NCI-H2029 treated with DMSO at 0.1 percent for 48 hours (cell line): Measurements from ENCODE around the gene XPO4.
"Not testable (repeated sequence)": the region's sequence is repeated elsewhere in the genome, so short reads cannot be mapped to it uniquely, and the experiment has no call there.

Experiments
- DNase-seq: peaks from one replicate; lab custom pipeline; 2025; lab: John Stamatoyannopoulos, UW

Gene XPO4

DNA sequence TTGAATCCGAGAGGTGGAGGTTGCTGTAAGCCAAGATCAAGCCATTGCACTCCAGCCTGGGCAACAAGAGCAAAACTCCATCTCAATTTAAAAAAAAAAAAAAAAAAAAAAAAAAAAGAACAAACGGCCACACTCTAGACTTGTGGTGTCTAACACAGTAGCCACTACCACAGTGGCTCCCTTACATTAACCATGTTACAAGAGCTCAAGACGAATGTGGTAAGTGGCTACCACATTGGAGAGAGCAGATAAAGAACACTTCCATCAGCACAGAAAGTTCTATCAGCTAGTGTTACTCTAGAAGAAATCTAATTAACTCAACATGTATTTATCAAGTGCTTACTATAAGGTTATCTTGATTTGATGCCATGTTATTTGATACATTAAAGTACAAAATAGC lies 11.5 kb downstream of the XPO4 start:
- DNase-seq, result no peak

DNA sequence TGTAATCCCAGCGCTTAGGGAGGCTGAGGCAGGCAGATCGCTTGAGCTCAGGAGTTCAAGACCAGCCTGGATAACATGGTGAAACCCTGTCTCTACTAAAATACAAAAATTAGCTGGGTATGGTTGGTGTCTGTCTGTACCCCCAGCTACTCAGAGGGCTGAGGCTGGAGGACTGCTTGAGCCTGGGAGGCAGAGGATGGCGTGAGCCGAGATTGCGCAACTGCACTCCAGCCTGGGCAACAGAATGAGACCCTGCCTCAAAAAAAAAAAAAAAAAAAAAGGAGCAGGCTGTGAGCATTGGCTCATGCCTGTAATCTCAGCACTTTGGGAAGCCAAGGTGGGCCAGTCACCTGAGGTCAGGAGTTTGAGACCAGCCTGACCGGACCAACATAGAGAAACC lies 12.0 kb downstream of the XPO4 start:
- not testable (repeated sequence) for DNase-seq

DNA sequence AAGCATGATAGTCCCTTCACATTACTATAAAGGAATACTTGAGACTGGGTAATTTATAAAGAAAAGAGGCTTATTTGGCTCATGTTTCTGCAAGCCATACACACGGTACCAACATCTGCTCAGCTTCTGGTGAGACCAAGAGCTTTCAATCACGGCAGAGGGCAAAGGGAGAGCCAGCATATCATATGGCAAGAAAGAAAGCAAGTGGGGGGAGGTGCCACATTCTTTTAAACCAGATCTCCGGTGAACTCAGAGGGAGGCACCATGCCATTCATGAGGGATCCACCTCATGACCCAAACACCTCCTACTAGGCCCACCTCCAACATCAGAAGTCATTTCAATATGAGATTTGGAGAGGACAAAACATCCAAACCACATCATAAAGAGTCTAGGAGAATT lies 20.3 kb downstream of the XPO4 start:
- no peak for DNase-seq

DNA sequence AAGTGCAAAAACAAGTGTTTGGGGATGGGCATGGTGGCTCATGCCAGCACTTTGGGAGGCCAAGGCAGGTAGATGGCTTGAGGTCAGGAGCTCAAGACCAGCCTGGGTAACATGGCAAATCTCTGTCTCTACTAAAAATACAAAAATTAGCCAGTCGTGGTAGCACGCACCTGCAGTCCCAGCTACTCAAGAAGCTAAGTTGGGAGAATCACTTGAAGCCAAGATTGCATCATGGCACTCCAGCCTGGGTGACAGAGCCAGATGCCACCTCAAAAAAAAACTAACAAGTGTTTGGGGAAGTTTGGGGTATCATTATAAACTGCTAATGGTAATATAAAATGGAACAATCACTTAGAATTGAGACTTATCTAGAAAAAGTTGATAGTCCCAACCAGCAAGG lies 24.6 kb downstream of the XPO4 start:
- no peak for DNase-seq

DNA sequence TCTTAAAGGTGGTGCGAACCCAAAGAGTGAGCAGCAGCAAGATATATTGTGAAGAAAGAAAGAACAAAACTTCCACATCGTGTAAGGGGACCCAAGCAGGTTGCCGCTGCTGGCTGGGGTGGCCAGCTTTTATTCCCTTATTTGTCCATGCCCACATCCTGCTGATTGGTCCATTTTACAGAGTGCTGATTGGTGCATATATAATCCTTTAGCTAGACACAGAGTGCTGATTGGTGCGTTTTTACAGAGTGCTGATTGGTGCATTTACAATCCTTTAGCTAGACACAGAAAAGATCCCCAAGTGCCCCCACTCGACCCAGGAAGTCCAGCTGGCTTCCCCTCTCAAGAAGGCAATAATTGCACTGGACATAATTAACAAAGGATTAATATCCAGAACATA lies 25.7 kb downstream of the XPO4 start:
- not testable (repeated sequence) for DNase-seq

DNA sequence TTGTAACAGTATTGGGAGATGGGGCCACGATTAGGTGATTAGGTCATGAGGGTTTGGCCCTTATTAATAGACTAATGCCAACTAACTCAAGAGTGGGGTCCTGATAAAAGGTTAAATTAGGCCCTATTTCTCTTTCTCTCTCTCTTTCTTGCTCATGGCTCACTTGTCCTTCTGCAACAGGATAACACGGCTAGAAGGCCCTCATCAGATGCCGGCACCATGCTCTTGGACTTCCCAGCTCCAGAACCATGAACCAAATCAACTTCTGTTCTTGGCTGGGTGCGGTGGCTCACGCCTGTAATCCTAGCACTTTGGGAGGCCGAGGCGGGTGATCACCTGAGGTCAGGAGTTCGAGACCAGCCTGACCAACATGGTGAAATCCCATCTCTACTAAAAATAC lies 28.1 kb downstream of the XPO4 start:
- not testable (repeated sequence) for DNase-seq

DNA sequence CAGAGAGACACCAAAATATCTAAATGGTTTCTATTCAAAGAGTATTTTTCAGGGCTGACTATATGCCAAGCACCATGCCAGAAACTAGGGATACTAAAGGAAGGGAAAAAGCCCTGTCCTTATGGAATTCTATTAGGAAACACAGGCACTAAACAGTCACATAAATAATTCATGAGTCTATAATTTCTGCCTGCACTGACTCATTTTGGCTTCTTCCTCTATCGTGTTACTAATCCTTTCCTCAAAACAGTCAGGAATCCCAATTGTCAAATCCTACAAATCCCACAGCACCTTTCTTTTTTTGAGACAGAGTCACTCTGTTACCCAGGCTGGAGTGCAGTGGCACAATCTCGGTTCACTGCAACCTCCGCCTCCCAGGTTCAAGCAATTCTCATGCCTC lies 29.2 kb downstream of the XPO4 start:
- no peak for DNase-seq

DNA sequence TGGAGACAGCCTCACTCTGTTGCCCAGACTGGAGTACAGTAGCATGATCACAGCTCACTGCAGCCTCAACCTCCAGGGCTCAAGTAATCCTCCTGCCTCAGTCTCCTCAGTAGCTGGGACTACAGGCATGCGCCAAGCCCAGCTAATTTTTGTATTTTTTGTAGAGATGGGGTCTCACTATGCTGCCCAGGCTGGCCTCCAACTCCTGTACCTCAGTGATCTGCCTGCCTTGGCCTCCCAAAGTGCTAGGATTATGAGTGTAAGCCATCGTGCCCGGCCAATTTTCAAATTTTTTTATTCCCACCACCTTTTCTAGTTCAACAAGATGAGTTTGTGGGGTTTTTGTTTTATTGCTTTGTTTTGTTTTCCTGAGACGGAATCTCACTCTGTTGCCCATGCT lies 31.7 kb downstream of the XPO4 start:
- no peak for DNase-seq

DNA sequence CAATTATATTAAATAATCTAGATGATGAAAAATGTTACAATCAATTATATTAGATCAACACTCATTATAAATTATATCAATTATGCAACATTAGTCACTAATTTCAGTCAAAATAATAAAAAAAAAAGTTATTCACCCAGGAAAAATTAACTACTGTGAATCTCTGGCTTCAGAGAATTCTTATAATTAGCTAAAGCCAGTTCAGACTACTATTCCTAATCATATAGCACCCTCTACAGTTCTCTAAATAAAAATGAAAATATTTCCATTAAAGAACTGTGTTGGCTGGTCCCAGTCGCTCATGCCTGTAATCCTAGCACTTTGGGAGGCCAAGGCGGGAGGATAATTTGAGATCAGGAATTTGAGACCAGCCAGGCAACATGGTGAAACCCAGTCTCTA lies 33.0 kb downstream of the XPO4 start:
- DNase-seq, result no peak

DNA sequence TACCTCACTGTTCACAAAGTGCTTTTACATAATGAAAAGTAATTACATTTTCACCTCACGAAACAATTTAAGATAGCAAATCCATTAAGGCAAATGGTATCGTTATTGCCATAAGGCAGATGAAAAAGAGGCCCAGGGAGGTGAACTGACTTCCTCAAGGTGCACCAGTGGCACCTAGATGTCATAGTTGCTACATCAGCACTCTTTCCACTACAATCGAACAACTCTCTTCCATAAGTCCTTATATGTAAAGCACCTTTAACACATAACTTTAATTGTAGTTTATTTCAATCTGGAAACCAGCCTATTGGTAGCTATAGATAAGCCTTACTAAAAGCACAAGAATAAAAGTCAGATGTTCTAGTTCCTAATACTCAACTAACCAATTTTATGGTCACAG lies 35.1 kb downstream of the XPO4 start:
- DNase-seq, result no peak

DNA sequence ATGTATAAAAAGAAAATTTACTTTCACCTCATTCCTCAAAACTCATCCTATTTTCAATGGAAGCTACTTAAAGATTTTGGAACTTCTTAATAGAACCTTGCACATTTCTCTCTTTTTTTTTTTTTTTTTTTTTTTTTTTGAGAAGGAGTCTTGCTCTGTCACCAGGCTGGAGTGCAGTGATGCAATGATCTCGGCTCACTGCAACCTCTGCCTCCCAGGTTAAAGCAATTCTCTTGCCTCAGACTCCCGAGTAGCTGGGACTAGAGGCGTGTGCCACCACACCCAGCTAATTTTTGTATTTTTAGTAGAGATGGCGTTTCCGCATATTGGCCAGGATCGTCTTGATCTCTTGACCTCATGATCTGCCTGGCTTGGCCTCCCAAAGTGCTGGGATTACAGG lies 40.9 kb downstream of the XPO4 start:
- DNase-seq, result not testable (repeated sequence)

DNA sequence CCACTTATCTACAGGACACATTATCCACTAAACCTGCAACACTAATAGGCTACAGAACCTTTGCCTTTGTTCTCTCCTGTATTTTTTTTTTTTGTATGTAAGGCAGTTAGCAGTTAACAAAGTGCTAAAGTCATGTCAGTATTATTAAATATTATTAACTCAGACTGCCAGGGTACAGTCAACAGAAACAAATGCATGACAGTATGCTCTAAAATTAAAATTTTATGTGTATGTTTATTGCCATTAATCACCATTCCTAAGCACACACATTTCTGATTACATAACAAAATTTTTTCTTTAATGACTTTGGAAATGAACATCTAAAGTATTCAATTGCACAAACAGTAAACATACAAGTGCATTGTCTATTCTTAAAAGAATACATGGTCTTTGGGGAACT lies 41.7 kb downstream of the XPO4 start:
- DNase-seq, result no peak

DNA sequence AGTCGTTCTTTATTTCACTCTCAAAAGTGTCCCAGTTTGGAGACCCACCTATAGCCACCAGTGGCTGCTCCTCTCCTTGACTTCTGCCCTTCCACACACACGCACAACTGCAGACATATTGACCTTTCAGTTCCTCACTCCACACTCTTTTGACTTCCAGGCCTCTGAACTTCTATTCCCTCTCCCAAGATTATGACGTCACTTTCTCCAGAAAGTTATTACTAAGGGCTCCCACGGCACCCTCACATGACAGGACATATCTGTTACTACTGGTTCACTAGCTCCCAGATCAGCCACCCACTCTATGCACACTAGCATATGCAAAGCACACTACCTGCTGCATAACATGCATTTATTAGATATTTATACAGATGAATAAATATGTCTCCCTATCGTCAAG lies 45.9 kb downstream of the XPO4 start:
- DNase-seq, result no peak

DNA sequence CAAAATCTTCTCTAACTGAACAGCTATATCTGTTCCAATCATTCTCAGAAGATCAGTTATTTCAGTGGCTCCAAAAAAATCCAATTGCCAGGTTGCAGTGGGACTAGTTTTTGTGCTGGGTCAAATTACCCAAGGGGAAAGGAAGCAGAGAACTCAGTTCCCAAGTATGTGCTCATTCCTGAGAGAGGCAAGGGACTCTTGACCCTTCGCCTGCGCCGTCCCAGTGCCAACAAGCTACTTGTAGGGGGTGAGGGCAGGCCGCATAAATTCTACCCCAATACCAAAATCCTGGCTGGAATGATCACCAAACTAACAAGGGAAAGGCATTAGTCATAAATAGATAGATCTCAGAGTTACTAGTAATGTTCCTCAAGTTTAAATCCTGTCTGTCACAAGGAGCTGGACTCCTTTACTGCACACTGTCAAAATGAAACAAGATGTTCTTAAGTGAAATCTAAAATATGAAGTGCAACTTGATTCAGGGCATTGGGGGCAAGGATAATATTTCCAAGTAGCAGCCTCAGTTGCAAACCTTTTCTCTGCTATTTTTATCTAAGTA lies 50.6 kb downstream of the XPO4 start:
- DNase-seq, result no peak

DNA sequence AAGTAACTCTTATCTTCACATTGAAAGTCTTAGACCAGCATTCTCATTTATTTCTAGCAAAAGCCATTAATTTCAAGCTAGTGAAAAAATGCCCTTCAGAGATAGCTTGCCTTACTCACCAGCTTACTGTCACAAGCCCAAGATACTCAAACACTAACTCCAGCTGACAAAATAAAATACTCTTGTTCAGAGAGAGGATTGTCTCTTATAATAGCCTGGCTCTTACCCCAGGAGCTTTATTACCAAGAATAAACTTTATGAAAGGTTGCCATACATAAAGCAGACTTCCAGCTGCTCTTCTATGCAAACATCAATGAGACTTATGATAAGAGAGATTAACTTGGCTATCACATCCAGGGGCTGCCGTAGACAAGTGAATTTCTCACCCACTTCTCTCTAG lies 53.6 kb downstream of the XPO4 start:
- no peak for DNase-seq

DNA sequence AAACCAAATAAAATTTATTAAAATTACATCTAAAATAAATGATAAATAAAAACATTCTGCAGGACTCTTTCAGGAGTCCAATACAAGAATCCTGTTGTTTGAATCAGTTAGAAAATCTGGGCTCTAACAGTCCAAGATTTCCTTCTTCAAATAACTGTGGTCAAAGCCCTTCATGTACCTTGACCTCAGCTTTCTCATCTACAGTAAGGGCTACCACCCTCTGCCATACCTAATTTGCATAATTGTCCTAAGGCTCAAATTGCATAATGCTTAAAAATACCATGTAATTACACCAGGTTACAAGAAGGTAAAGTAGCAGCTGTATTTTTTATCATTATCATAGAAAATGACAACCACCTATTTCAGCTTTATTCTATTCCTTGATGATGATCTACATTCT lies 54.3 kb downstream of the XPO4 start:
- DNase-seq, result no peak

DNA sequence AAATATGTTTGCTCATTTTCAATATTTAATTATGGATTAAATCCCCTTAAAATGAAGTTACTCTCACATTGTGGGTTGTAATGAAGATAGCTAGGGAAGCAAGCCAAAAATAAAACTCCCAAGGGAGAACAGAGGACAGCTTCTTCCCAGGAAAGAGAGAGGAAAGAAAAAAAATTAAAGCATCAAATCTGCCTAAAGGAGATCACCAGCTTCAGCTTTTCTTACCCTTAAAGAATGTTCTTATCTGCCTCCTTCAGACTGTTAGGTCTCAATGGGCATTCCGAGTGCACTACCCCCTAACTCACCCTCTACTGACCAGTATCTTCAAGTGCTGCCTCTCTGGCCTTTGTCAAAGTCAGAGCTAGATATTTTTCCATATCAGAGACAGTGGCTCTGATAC lies 55.2 kb downstream of the XPO4 start:
- DNase-seq, result no peak

DNA sequence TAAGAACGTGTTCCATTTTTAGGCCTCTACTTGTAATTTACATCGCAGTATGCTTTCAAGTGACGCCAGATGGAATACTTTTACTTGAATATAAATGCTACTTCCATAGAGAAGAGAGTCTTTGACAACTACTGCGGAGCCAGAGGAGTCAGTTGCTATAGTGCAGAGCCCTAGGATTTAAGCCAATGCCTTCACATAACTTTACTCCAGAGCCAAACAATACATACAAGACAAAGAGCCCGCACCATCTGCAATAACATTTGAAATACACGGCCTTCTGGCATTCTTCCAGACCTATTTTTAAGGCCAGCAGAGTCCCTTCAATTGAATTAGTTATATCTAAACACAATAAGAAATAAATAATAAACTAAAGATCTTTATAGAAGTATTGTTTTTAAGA lies 59.4 kb downstream of the XPO4 start:
- DNase-seq, result no peak

DNA sequence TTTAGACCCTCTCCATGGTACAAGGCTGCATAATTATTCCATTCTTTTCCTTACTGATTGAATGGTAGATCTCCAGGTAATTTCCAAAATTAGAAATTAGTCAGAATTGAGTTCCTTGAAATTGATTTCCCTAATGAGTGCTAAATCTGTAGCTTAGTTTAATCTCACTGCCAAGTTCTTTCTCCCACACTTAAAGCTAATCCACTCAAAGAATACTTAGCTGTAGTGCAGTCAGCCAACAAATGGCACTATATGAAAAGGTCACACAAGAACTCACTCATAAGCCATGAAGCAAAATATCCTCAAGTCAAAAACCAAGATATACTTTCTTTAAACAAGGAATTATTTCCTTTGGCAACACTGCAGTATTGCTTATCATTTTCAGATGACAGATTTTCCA lies 62.0 kb downstream of the XPO4 start:
- DNase-seq, result no peak

DNA sequence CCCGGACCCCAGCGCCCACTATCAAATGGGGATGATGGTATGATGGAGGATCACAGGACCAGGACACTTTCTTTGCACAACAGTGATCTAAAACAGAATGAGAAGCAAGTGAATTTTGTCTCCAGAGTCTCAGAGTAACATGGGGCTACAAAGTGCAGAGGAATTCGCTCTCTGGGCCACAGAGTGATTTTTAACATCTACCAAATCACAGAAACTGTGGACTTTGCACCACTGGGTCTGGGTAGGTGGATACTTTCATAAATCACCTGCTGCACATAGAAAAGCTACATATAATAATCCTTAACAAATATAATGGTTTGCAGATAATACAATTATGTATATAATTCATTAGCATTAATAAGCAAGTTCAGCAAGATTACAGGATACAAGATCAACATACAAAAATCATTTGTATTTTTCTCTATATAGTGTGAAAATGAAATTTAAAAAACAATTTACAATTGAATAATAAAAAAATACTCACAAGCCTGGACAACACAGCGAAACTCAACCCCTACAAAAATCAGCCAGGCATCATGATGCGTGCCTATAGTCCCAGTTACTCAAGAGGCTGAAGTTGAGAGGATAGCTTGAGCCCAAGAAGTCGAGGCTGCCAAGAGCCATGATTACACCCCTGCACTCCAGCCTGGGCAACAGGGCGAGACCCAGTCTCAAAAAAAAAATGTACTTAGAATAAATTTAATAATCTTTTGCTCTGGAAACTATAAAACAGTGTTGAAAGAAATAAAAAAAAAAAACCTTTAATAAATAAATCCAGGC lies 68.5 kb downstream of the XPO4 start:
- DNase-seq, result no peak

DNA sequence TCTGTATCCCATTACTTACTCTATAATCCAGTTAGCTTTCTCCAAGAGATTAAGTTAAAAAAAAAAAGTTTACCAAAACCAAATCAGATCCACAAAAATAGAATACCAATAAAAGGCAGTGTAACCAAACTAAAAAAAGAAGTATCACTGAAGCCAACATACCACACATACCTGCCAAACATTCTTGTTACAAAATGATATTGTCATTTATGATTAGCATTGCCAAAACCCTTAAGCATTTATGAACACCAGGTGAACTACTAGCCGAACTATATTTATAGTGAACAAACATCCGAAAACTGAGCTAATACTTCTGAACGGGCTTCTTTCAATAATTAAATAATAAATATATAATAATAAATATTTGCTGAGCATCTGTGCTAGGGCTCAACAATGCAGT lies 69.7 kb downstream of the XPO4 start:
- DNase-seq, result no peak

DNA sequence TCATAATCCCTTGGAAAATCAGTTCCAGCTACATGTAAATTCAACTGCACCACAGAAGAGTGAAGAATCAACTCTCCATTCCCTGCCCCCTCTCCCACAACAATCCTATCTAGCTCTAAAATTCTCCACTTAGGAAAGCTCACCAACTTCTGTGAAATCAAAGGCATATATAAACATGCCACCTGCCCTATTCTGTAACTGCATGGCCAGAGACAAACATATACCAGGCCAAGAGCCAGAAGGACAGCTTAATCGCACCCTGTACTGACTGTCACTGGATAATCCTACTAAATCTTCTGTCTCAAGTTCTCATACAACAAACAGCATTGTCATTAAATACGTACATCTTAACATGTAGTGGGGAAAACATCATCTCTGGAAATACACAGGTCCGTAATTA lies 70.6 kb downstream of the XPO4 start:
- DNase-seq, result no peak

DNA sequence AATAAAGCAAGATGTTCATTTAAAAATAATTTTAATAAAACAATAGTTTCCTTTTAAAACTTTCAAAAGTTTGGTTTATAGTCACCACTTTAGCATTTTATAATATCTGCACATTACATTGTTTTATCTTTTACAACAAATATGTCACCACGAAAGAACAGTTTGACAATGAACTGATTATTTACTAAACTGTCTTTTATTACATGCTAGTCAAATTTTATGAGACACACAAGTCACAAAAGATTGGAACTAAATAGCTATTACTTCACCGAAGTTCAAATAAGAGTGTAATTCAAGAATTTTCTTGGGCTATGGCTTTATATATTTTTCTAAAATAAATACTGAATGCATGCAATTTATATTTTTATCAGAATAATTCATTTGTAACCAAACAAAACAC lies 71.3 kb downstream of the XPO4 start:
- no peak for DNase-seq
